IMR-90 (cell line): ENCODE data around the gene PAPPA.

Source experiments
- BHLHE40 ChIP-seq: fragments of 150-350 bp; IDR thresholded peaks from 2 replicates; pipeline ENCODE4 v1.6.1; 2016; ENCODE audit warnings: mild to moderate bottlenecking, low read depth, low read length
- CHD1 ChIP-seq: IDR thresholded peaks from 2 replicates; pipeline ENCODE4 v1.6.1; 2012; ENCODE audit warnings: low read depth, low read length, improper control_type of control experiment
- CTCF ChIP-seq: conservative IDR thresholded peaks from 2 replicates; pipeline ENCODE4 v1.5.1; 2012; ENCODE audit warnings: mild to moderate bottlenecking, low read depth, low read length, improper control_type of control experiment
- MAFK ChIP-seq: IDR thresholded peaks from 2 replicates; pipeline ENCODE4 v1.6.1; 2012; ENCODE audit warnings: low read depth, low read length, improper control_type of control experiment
- MXI1 ChIP-seq: IDR thresholded peaks from 2 replicates; pipeline ENCODE4 v1.6.1; 2012; ENCODE audit warnings: low read depth, mild to moderate bottlenecking, low read length, moderate library complexity, borderline replicate concordance
- POLR2A ChIP-seq: IDR thresholded peaks from 2 replicates; pipeline ENCODE4 v1.6.1; 2012; ENCODE audit warnings: mild to moderate bottlenecking, low read depth, low read length
- RCOR1 ChIP-seq: IDR thresholded peaks from 2 replicates; pipeline ENCODE4 v1.6.1; 2012; ENCODE audit warnings: mild to moderate bottlenecking, low read length, improper control_type of control experiment; ENCODE audit not compliant: insufficient replicate concordance
- RFX5 ChIP-seq: IDR thresholded peaks from 2 replicates; pipeline ENCODE4 v1.8.0; 2012; ENCODE audit warnings: low read depth, mild to moderate bottlenecking, low read length, moderate library complexity

GRCh38 chr9:116297346-116297745 lies 143.8 kb downstream of the PAPPA start:
- no peak for TF ChIP-seq RCOR1
- TF ChIP-seq POLR2A: no peak
- no peak for TF ChIP-seq CTCF
- TF ChIP-seq MXI1: no peak
- no peak for TF ChIP-seq MAFK
- TF ChIP-seq BHLHE40: no peak
- TF ChIP-seq CHD1: no peak
- no peak for TF ChIP-seq RFX5
